T-helper 2 cell treated with Interferon-gamma antibody and Interleukin-4, amounts not matched to agents 5 μg/mL and 100 μg/mL, for 36 hours (primary cell): ENCODE data around the gene ADAMTS2.

Experiments
- DNase-seq: peaks from one replicate; pipeline ENCODE4 v3.0.0; 2021; ENCODE audit warnings: low spot score
- H3K27ac Mint-ChIP-seq: one replicate; pipeline ENCODE4 v1.8.0; 2021; ENCODE audit warnings: mild to moderate bottlenecking, mixed read lengths
- H3K27me3 Mint-ChIP-seq: one replicate; pipeline ENCODE4 v1.8.0; 2021; ENCODE audit warnings: low read depth, mixed read lengths
- H3K36me3 Mint-ChIP-seq: one replicate; pipeline ENCODE4 v1.8.0; 2021; ENCODE audit warnings: low read depth, mixed read lengths
- H3K4me1 Mint-ChIP-seq: one replicate; pipeline ENCODE4 v1.8.0; 2021; ENCODE audit warnings: low read depth, mixed read lengths
- H3K4me3 Mint-ChIP-seq: one replicate; pipeline ENCODE4 v1.8.0; 2022; ENCODE audit warnings: mild to moderate bottlenecking, moderate library complexity, mixed read lengths
- H3K9me3 Mint-ChIP-seq: one replicate; pipeline ENCODE4 v1.8.0; 2021; ENCODE audit warnings: mixed read lengths

ADAMTS2 gene

DNA sequence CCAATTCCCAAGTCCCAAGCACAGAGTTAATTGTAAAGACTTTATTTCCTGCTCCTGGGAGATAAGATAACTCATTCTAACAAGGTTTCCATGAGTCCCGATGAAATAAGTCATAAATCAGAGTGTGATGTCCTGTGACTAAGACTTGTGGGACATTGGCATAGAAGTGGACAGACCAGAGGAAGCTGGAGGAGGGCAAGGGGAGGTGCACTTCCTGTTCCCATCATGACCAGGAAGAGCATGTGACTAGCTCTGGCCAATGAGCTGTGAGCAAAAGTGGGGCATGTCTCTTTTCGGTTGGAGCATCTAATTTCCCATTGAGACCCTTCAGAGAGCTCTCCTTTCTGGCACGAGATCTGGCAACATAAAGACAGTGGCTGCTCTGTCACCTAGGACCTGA is 184.7 kb downstream of the ADAMTS2 start:
- no peaks in the 10 kb centered on the region for H3K36me3 Mint-ChIP-seq
- DNase-seq: no peak
- H3K27ac Mint-ChIP-seq: no peak overlapping the region

GRCh38 chr5:179158556-179158955 is 186.7 kb downstream of the ADAMTS2 start:
- no peak for DNase-seq
- H3K27ac Mint-ChIP-seq: no peak overlapping the region
- no peak overlapping the region for H3K4me3 Mint-ChIP-seq
- H3K9me3 Mint-ChIP-seq: peaks cover 15% of the 10 kb centered on the region
- H3K27me3 Mint-ChIP-seq: no peaks in the 10 kb centered on the region
- no peaks in the 10 kb centered on the region for H3K4me1 Mint-ChIP-seq
- no peaks in the 10 kb centered on the region for H3K36me3 Mint-ChIP-seq

More for the DNA sequence above, 184.7 kb downstream of the ADAMTS2 start:
- Mint-ChIP-seq H3K4me3 (no peak overlapping the region), H3K27me3 (no peaks in the 10 kb centered on the region), H3K4me1 (no peaks in the 10 kb centered on the region), H3K9me3 (peaks cover 15% of the 10 kb centered on the region)

GRCh38 chr5:179154991-179155955 is 190.0 kb downstream of the ADAMTS2 start:
- Mint-ChIP-seq H3K27ac (no peak overlapping the region), H3K36me3 (no peaks in the 10 kb centered on the region), H3K9me3 (peaks cover under 1% of the 10 kb centered on the region), H3K4me1 (no peaks in the 10 kb centered on the region), H3K27me3 (no peaks in the 10 kb centered on the region), H3K4me3 (no peak overlapping the region)
- DNase-seq: no peak

GRCh38 chr5:179154346-179154990 is 190.8 kb downstream of the ADAMTS2 start:
- Mint-ChIP-seq H3K27me3 (no peaks in the 10 kb centered on the region), H3K4me3 (no peak overlapping the region), H3K4me1 (no peaks in the 10 kb centered on the region), H3K27ac (no peak overlapping the region), H3K9me3 (no peaks in the 10 kb centered on the region), H3K36me3 (no peaks in the 10 kb centered on the region)
- no peak for DNase-seq

GRCh38 chr5:179153921-179154345 is 191.3 kb downstream of the ADAMTS2 start:
- no peaks in the 10 kb centered on the region for H3K9me3 Mint-ChIP-seq
- H3K27me3 Mint-ChIP-seq: no peaks in the 10 kb centered on the region
- H3K36me3 Mint-ChIP-seq: no peaks in the 10 kb centered on the region
- H3K4me3 Mint-ChIP-seq: no peak overlapping the region
- no peaks in the 10 kb centered on the region for H3K4me1 Mint-ChIP-seq
- DNase-seq: no peak
- no peak overlapping the region for H3K27ac Mint-ChIP-seq

GRCh38 chr5:179153341-179153901 is 191.8 kb downstream of the ADAMTS2 start:
- H3K27ac Mint-ChIP-seq: no peak overlapping the region
- no peak overlapping the region for H3K4me3 Mint-ChIP-seq
- no peak for DNase-seq
- H3K9me3 Mint-ChIP-seq: no peaks in the 10 kb centered on the region
- no peaks in the 10 kb centered on the region for H3K36me3 Mint-ChIP-seq
- no peaks in the 10 kb centered on the region for H3K4me1 Mint-ChIP-seq
- no peaks in the 10 kb centered on the region for H3K27me3 Mint-ChIP-seq

DNA sequence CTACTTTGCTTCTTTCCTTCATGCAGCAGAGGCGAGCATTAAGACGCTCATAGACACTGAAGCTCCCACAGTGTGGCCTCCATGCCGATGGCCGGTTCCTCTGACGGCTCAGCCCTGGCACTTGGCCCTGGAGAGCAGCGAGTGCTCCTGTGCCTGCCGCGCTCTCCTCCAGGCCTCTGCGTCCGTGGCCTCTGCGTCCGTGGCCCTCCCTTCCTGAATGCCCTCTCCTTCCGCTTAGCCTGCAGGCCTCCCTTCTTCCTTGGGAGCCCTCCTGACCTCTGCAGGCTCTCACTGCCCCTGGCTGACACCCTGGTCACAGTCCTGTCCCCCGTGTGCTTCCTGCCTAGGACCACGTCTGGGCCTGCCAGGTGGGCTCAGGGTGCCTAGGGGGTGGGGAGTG is 192.3 kb downstream of the ADAMTS2 start:
- no peak for DNase-seq
- no peaks in the 10 kb centered on the region for H3K27me3 Mint-ChIP-seq
- no peaks in the 10 kb centered on the region for H3K9me3 Mint-ChIP-seq
- H3K4me1 Mint-ChIP-seq: no peaks in the 10 kb centered on the region
- no peak overlapping the region for H3K4me3 Mint-ChIP-seq
- no peaks in the 10 kb centered on the region for H3K36me3 Mint-ChIP-seq
- no peak overlapping the region for H3K27ac Mint-ChIP-seq

- Mint-ChIP-seq H3K9me3 (peaks cover 3% of the 10 kb centered on the region), H3K4me1 (no peaks in the 10 kb centered on the region), H3K4me3 (no peak overlapping the region), H3K36me3 (no peaks in the 10 kb centered on the region), H3K27me3 (no peaks in the 10 kb centered on the region), H3K27ac (no peak overlapping the region)
- no peak for DNase-seq
Observed at GRCh38 chr5:179152144-179152895, 192.9 kb downstream of the ADAMTS2 start.

GRCh38 chr5:179151286-179152118 is 193.8 kb downstream of the ADAMTS2 start:
- no peaks in the 10 kb centered on the region for H3K36me3 Mint-ChIP-seq
- H3K9me3 Mint-ChIP-seq: peaks cover 5% of the 10 kb centered on the region
- no peaks in the 10 kb centered on the region for H3K27me3 Mint-ChIP-seq
- H3K4me3 Mint-ChIP-seq: no peak overlapping the region
- no peaks in the 10 kb centered on the region for H3K4me1 Mint-ChIP-seq
- no peak for DNase-seq
- H3K27ac Mint-ChIP-seq: no peak overlapping the region

DNA sequence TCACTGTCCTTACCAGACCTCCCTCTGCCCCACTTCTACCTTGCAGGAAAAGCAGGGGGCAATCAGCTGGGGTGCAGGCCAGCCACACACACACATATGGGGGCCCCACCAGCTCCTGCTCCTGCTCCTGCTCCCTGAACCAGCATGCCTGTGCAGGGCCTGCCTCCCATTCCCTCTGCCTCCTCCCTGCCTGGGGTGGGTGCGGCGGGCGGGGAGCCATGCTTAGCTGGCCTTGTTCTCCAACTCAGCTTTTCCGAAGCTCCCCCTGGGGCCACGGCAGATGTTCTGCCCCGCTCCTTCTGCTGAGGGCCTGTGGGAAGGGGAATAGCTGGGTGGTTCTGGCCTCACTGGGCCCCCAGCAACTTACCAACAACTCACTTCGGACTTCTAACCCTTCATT is 195.2 kb downstream of the ADAMTS2 start:
- no peaks in the 10 kb centered on the region for H3K27me3 Mint-ChIP-seq
- no peak overlapping the region for H3K27ac Mint-ChIP-seq
- no peak for DNase-seq
- H3K36me3 Mint-ChIP-seq: no peaks in the 10 kb centered on the region
- peaks cover 5% of the 10 kb centered on the region for H3K4me1 Mint-ChIP-seq
- no peak overlapping the region for H3K4me3 Mint-ChIP-seq
- H3K9me3 Mint-ChIP-seq: peaks cover 5% of the 10 kb centered on the region

- peaks cover 5% of the 10 kb centered on the region for H3K4me1 Mint-ChIP-seq
- H3K4me3 Mint-ChIP-seq: no peak overlapping the region
- DNase-seq: no peak
- H3K9me3 Mint-ChIP-seq: peaks cover 9% of the 10 kb centered on the region
- H3K27ac Mint-ChIP-seq: no peak overlapping the region
- no peaks in the 10 kb centered on the region for H3K27me3 Mint-ChIP-seq
- H3K36me3 Mint-ChIP-seq: no peaks in the 10 kb centered on the region
Observed at GRCh38 chr5:179149278-179149677, 196.0 kb downstream of the ADAMTS2 start.

DNA sequence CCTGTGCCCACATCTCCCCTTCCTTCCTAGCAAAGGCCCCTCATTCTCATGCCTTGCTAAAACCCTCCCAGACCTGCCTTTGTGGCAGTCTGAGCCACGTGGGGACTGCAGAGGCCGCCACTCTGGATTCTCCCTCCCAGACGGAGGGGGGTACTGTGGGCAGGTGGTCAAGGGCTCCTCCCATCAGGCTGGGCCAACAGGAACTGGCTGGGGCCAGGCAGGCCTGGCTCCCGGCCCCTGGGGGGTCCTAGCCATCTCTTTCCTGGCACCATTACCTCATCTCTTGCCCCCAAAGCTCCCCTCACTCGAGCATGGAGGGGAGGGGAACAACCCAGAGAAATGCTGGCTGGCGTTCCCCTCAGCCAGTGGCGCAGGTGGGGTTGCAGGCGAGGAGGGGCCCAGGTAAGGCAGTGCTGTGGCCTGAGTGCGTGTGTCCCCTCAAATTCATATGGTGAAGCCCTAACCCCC is 196.5 kb downstream of the ADAMTS2 start:
- H3K4me1 Mint-ChIP-seq: peaks cover 5% of the 10 kb centered on the region
- no peak overlapping the region for H3K4me3 Mint-ChIP-seq
- peaks cover 12% of the 10 kb centered on the region for H3K9me3 Mint-ChIP-seq
- H3K27me3 Mint-ChIP-seq: no peaks in the 10 kb centered on the region
- no peak for DNase-seq
- H3K36me3 Mint-ChIP-seq: no peaks in the 10 kb centered on the region
- no peak overlapping the region for H3K27ac Mint-ChIP-seq
